Measurements from ENCODE around the gene FTO. TPM values are rescaled to one million over a fixed set of nuclear protein-coding genes. Genes with fewer than 3 reads are reported as not detected.
"Not testable (repeated sequence)": the region's sequence is repeated elsewhere in the genome, so short reads cannot be mapped to it uniquely, and the experiment has no call there.

The FTO gene
- total RNA-seq, 1 experiment from 2014 or later = 78.3 TPM

DNA sequence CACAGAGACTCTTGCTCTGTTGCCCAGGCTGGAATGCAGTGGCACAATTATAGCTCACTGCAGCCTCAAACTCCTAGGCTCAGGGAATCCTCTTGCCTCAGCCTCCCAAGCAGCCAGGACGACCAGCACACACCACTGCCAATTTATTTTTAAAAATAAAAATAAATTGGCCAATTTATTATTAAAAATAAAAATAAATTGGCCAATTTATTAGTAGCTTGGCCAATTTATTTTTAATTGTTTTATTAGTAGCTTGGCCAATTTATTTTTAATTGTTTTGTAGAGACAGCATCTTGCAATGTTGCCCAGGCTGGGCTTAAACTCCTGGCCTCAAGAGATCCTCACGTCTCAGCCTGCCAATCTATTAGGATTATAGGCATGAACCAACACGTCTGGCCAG lies 184.3 kb downstream of the FTO start:
- TF ChIP-seq, protein P1, sequence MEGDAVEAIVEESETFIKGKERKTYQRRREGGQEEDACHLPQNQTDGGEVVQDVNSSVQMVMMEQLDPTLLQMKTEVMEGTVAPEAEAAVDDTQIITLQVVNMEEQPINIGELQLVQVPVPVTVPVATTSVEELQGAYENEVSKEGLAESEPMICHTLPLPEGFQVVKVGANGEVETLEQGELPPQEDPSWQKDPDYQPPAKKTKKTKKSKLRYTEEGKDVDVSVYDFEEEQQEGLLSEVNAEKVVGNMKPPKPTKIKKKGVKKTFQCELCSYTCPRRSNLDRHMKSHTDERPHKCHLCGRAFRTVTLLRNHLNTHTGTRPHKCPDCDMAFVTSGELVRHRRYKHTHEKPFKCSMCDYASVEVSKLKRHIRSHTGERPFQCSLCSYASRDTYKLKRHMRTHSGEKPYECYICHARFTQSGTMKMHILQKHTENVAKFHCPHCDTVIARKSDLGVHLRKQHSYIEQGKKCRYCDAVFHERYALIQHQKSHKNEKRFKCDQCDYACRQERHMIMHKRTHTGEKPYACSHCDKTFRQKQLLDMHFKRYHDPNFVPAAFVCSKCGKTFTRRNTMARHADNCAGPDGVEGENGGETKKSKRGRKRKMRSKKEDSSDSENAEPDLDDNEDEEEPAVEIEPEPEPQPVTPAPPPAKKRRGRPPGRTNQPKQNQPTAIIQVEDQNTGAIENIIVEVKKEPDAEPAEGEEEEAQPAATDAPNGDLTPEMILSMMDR (IDR thresholded peaks at IDR 0.05; ENCODE audit: insufficient read depth in 1 of 2, low read depth in 1 of 2, low read length in 1 of 2, severe bottlenecking in 1 of 2, unreplicated experiment in 1 of 2) = no peak
- H3K36me3 ChIP-seq (ENCODE audit: control insufficient read depth, insufficient read depth, low read length) = no peaks in the 10 kb centered on the region
- no peaks in the 10 kb centered on the region for H3K9me3 ChIP-seq
- Mint-ChIP-seq H3K27ac (ENCODE audit: unreplicated experiment) (no peak overlapping the region), H3K4me3 (ENCODE audit: unreplicated experiment) (no peak overlapping the region), H3K27me3 (ENCODE audit: insufficient read depth, unreplicated experiment) (no peaks in the 10 kb centered on the region), H3K9me3 (ENCODE audit: unreplicated experiment) (peaks cover 10% of the 10 kb centered on the region), H3K36me3 (ENCODE audit: insufficient read depth, unreplicated experiment) (peaks cover 14% of the 10 kb centered on the region), H3K4me1 (ENCODE audit: low read depth, unreplicated experiment) (peaks cover 26% of the 10 kb centered on the region)
- no peak overlapping the region for H3K4me3 ChIP-seq (ENCODE audit: low read depth, low read length)
- POLR2A ChIA-PET = no interaction called here
- no peak for DNase-seq
- intact Hi-C loops (cut with micrococcal nuclease; ENCODE audit: unreplicated experiment) = no loop called here
- BruUV-seq (replicated peaks) = no TSS peak
- CTCF ChIA-PET = no interaction called here
- H3K27me3 ChIP-seq (replicated peaks; ENCODE audit: control insufficient read depth, insufficient read depth, low read length) = no peaks in the 10 kb centered on the region
- H3K4me1 ChIP-seq = peaks cover 34% of the 10 kb centered on the region

DNA sequence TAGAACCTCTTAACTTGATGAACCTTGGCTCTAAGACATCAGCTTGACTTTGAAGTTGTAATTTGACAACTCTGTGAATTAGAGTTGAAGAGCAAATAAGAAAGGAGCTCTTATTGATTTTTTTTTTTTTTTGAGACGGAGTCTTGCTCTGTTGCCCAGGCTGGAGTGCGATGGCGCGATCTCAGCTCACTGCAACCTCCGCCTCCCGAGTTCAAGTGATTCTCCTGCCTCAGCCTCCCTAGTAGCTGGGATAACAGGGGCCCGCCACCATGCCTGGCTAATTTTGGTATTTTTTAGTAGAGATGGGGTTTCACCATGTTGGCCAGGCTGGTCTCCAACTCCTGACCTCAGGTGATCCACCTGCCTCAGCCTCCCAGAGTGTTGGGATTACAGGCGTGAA lies 186.9 kb downstream of the FTO start:
- H3K27me3 Mint-ChIP-seq (ENCODE audit: insufficient read depth, unreplicated experiment); H3K27me3 ChIP-seq (replicated peaks; ENCODE audit: control insufficient read depth, insufficient read depth, low read length); BruUV-seq (replicated peaks); H3K9me3 Mint-ChIP-seq (ENCODE audit: unreplicated experiment); POLR2A ChIA-PET; H3K4me3 ChIP-seq (ENCODE audit: low read depth, low read length); H3K36me3 ChIP-seq (ENCODE audit: control insufficient read depth, insufficient read depth, low read length); H3K36me3 Mint-ChIP-seq (ENCODE audit: insufficient read depth, unreplicated experiment); H3K4me3 Mint-ChIP-seq (ENCODE audit: unreplicated experiment); DNase-seq; H3K9me3 ChIP-seq; H3K27ac Mint-ChIP-seq (ENCODE audit: unreplicated experiment): not testable (repeated sequence)
- peaks cover 39% of the 10 kb centered on the region for H3K4me1 ChIP-seq
- CTCF ChIA-PET = interaction anchor here (0.7 to 2.4 kb wide), 4 partner anchors 24 to 343 kb away, joined by 3 to 12 read pairs (median 4); no protein-coding TSS in a partner anchor
- intact Hi-C loops (cut with micrococcal nuclease; ENCODE audit: unreplicated experiment) = loop anchor here (5.0 to 10.0 kb wide), 4 partner anchors 176 to 924 kb away; no protein-coding TSS in a partner anchor
- H3K4me1 Mint-ChIP-seq (ENCODE audit: low read depth, unreplicated experiment) = peaks cover 29% of the 10 kb centered on the region

DNA sequence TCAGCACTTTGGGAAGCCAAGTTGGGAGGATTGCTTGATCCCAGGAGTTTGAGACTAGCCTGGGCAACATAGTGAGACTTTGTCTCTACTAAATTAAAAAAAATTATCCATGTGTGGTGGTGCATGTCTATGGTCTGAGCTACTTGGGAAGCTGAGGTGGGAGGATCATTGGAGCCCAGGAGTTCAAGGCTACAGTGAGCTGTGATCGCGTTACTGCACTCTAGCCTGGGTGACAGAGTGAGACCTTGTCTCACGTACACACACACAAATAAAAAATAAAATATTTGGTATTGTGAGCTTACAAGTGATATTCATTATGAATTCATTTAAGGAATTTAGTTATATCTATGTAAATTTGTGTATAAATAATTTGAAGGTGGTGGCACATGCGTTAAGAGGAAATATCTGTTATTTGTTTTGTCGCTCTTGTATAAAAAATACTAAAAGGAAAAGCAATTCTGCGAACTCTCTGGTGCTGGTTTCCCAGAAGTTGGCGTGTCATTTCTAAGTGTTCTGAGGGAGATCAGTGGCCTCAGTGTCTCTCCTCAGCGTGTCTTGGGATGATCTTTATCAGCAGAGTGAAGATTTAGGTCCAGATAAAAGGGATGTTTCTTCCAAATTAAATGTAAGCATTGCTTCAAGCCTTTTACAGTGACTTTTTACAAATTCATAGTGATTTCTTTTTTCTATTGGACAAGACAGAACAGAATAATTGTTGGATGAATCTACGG lies 187.6 kb downstream of the FTO start:
- ChIA-PET CTCF (interaction anchor here (0.7 to 2.4 kb wide), 7 partner anchors 22 to 343 kb away, joined by 3 to 12 read pairs (median 3); no protein-coding TSS in a partner anchor), POLR2A (no interaction called here)
- intact Hi-C loops (cut with micrococcal nuclease; ENCODE audit: unreplicated experiment) = loop anchor here (1.0 to 10.0 kb wide), 11 partner anchors 45 to 923 kb away; partner anchors contain the start of gene IRX3
- H3K36me3 Mint-ChIP-seq (ENCODE audit: insufficient read depth, unreplicated experiment) = peaks cover 7% of the 10 kb centered on the region
- TF ChIP-seq, protein P1 (IDR thresholded peaks at IDR 0.05; ENCODE audit: insufficient read depth in 1 of 2, low read depth in 1 of 2, low read length in 1 of 2, severe bottlenecking in 1 of 2, unreplicated experiment in 1 of 2) = no peak
- no peaks in the 10 kb centered on the region for H3K36me3 ChIP-seq (ENCODE audit: control insufficient read depth, insufficient read depth, low read length)
- no peak overlapping the region for H3K27ac Mint-ChIP-seq (ENCODE audit: unreplicated experiment)
- H3K27me3 Mint-ChIP-seq (ENCODE audit: insufficient read depth, unreplicated experiment) = no peaks in the 10 kb centered on the region
- H3K4me1 Mint-ChIP-seq (ENCODE audit: low read depth, unreplicated experiment) = peaks cover 36% of the 10 kb centered on the region
- H3K4me3 Mint-ChIP-seq (ENCODE audit: unreplicated experiment) = no peak overlapping the region
- no peaks in the 10 kb centered on the region for H3K9me3 ChIP-seq
- H3K27me3 ChIP-seq (replicated peaks; ENCODE audit: control insufficient read depth, insufficient read depth, low read length) = no peaks in the 10 kb centered on the region
- no peak for DNase-seq
- H3K4me1 ChIP-seq = peaks cover 45% of the 10 kb centered on the region
- H3K9me3 Mint-ChIP-seq (ENCODE audit: unreplicated experiment) = peaks cover 6% of the 10 kb centered on the region
- H3K4me3 ChIP-seq (ENCODE audit: low read depth, low read length) = no peak overlapping the region
- no TSS peak for BruUV-seq (replicated peaks)
